Fibroblast of skin of right quadriceps (primary cell): Measurements from ENCODE around the gene KIF25.

ENCODE experiments used
- DNase-seq: peaks from one replicate; pipeline ENCODE4 v3.0.0-alpha.2; 2013

The KIF25 gene

GRCh38 chr6:168091381-168092264 lies 94.2 kb downstream of the KIF25 start:
- DNase-seq, result no peak

- no peak for DNase-seq
Measured at GRCh38 chr6:168092541-168092940, 95.1 kb downstream of the KIF25 start.

- DNase-seq, result no peak
Measured at GRCh38 chr6:168093071-168093505, 95.6 kb downstream of the KIF25 start.

- no peak for DNase-seq
Measured at GRCh38 chr6:168093634-168094033, 96.2 kb downstream of the KIF25 start.
